CD14-positive monocyte (primary cell): Measurements from ENCODE around the gene RWDD3. TPM values are rescaled to one million over a fixed set of nuclear protein-coding genes. Genes with fewer than 3 reads are reported as not detected.

Source experiments
- DNase-seq, 3 donors: peaks; one replicate each; pipeline ENCODE4 v3.0.0-alpha.2; 2011 to 2022
- H2AFZ ChIP-seq: 2 replicates; pipeline ENCODE4 v1.6.0; 2012; ENCODE audit warnings: mild to moderate bottlenecking, low read depth, low read length, inconsistent platforms; ENCODE audit not compliant: insufficient read depth, poor library complexity, severe bottlenecking
- H3K27ac ChIP-seq, 2 donors: 1 replicate in 1 of 2; 2 replicates in 1 of 2; pipeline ENCODE4 v1.5.1; 2012 to 2013; ENCODE audit warnings: low read length in 2 of 2, control low read depth in 1 of 2, inconsistent platforms in 1 of 2, low read depth in 1 of 2, mild to moderate bottlenecking in 1 of 2
- H3K27me3 ChIP-seq, 2 donors: one replicate each; pipeline versions ENCODE4 v1.6.0 to v1.6.1; 2011 to 2013; ENCODE audit warnings: low read length in 2 of 2; ENCODE audit not compliant: control insufficient read depth in 2 of 2, insufficient read depth in 2 of 2
- H3K36me3 ChIP-seq, 2 donors: replicated peaks in 1 of 2; 1 replicate in 1 of 2; 2 replicates in 1 of 2; pipeline versions ENCODE4 v1.5.1 to v1.6.1; 2012 to 2013; ENCODE audit warnings: low read length in 2 of 2, control low read depth in 1 of 2, inconsistent platforms in 1 of 2, mild to moderate bottlenecking in 1 of 2; ENCODE audit not compliant: insufficient read depth in 2 of 2, control insufficient read depth in 1 of 2
- H3K4me1 ChIP-seq, 2 donors: 1 replicate in 1 of 2; 2 replicates in 1 of 2; pipeline versions ENCODE4 v1.5.1 to v1.6.1; 2012 to 2013; ENCODE audit warnings: low read length in 2 of 2, control low read depth in 1 of 2, inconsistent platforms in 1 of 2, mild to moderate bottlenecking in 1 of 2, moderate library complexity in 1 of 2; ENCODE audit not compliant: insufficient read depth in 2 of 2, control insufficient read depth in 1 of 2
- H3K4me2 ChIP-seq: replicated peaks from 2 replicates; pipeline ENCODE3; 2012; ENCODE audit warnings: low read length, moderate library complexity, mild to moderate bottlenecking; ENCODE audit not compliant: poor library complexity, severe bottlenecking; ENCODE audit errors: extremely low read depth
- H3K4me3 ChIP-seq, 3 experiments: fragments of 200-600 bp in 1 of 3; sonication (generic) in 1 of 3; replicated peaks in 1 of 3; 1 replicate in 2 of 3; 2 replicates in 1 of 3; pipeline ENCODE4 v1.5.1; 2011 to 2013; ENCODE audit warnings: low read length in 3 of 3, mild to moderate bottlenecking in 3 of 3, control low read depth in 2 of 3, low read depth in 2 of 3, inconsistent platforms in 1 of 3, moderate library complexity in 1 of 3
- H3K79me2 ChIP-seq: 2 replicates; pipeline ENCODE4 v1.6.0; 2012; ENCODE audit warnings: mild to moderate bottlenecking, control low read depth, inconsistent platforms, low read length, moderate library complexity; ENCODE audit not compliant: insufficient read depth
- H3K9ac ChIP-seq: 2 replicates; pipeline ENCODE4 v1.6.0; 2017; ENCODE audit warnings: low read length, mild to moderate bottlenecking; ENCODE audit not compliant: insufficient read depth, poor library complexity, severe bottlenecking
- H3K9me3 ChIP-seq, 2 donors: replicated peaks in 1 of 2; 1 replicate in 1 of 2; 2 replicates in 1 of 2; pipeline versions ENCODE4 v1.5.1 to v1.6.1; 2012 to 2013; ENCODE audit warnings: low read length in 2 of 2, control low read depth in 1 of 2; ENCODE audit not compliant: control insufficient read depth in 1 of 2, insufficient read depth in 1 of 2
- H4K20me1 ChIP-seq: 2 replicates; pipeline ENCODE4 v1.6.0; 2012; ENCODE audit warnings: mild to moderate bottlenecking, low read length, control low read depth, moderate library complexity; ENCODE audit not compliant: insufficient read depth
- H3K27ac Mint-ChIP-seq, 7 donors: one replicate each; pipeline ENCODE4 v1.8.0; 2020; ENCODE audit warnings: mild to moderate bottlenecking in 7 of 7, mixed read lengths in 7 of 7, moderate library complexity in 6 of 7, inconsistent platforms in 2 of 7
- H3K27me3 Mint-ChIP-seq, 3 donors: one replicate each; pipeline ENCODE4 v1.8.0; 2021 to 2022; ENCODE audit warnings: low read depth in 3 of 3, mild to moderate bottlenecking in 3 of 3, mixed read lengths in 3 of 3, moderate library complexity in 3 of 3, inconsistent platforms in 1 of 3
- H3K36me3 Mint-ChIP-seq, 2 donors: one replicate each; pipeline ENCODE4 v1.8.0; 2020; ENCODE audit warnings: mixed read lengths in 2 of 2, inconsistent platforms in 1 of 2, mild to moderate bottlenecking in 1 of 2
- H3K4me1 Mint-ChIP-seq: one replicate; pipeline ENCODE4 v1.8.0; 2020; ENCODE audit warnings: mild to moderate bottlenecking, mixed read lengths
- H3K4me3 Mint-ChIP-seq, 2 donors: one replicate each; pipeline ENCODE4 v1.8.0; 2020; ENCODE audit warnings: mild to moderate bottlenecking in 2 of 2, mixed read lengths in 2 of 2, moderate library complexity in 1 of 2
- H3K9me3 Mint-ChIP-seq, 7 donors: one replicate each; pipeline ENCODE4 v1.8.0; 2020 to 2022; ENCODE audit warnings: mixed read lengths in 7 of 7, mild to moderate bottlenecking in 6 of 7, moderate library complexity in 6 of 7, inconsistent platforms in 2 of 7
- WGBS: methylation state at CpG from one replicate; pipeline ENCODE4 v1.1.5; 2013; ENCODE audit warnings: missing lambda C conversion rate; ENCODE audit not compliant: insufficient coverage; 5-methylcytosine and 5-hydroxymethylcytosine counted together
- intact Hi-C, 2 donors: fragments of 100-400 bp; cut with micrococcal nuclease; formaldehyde crosslinking; loops; one replicate each; pipeline versions ENCODE4 v1.15.0 to v1.15.1; 2023
- polyA plus RNA-seq, 3 donors: library from polyadenylated mRNA; depleted of rRNA in 1 of 3; unstranded in 2 of 3; stranded (reverse) in 1 of 3; fragments of 300-500 nt in 2 of 3; fragments of >200 nt in 1 of 3; fragmentation: Illumina TruSeq in 2 of 3; gene quantifications; 1 replicate in 2 of 3; 2 replicates in 1 of 3; pipeline ENCODE4 v1.2.3, GENCODE V29; 2012 to 2021
- TF ChIP-seq, protein P1 (sequence below): fragments of 200-600 bp; IDR thresholded peaks from one replicate; pipeline ENCODE4 v1.8.0; 2022; ENCODE audit warnings: antibody characterized with exemption, mild to moderate bottlenecking

The RWDD3 gene
- polyA plus RNA-seq, 3 donors: 9.2 to 20.1 (median 18.1) TPM

DNA sequence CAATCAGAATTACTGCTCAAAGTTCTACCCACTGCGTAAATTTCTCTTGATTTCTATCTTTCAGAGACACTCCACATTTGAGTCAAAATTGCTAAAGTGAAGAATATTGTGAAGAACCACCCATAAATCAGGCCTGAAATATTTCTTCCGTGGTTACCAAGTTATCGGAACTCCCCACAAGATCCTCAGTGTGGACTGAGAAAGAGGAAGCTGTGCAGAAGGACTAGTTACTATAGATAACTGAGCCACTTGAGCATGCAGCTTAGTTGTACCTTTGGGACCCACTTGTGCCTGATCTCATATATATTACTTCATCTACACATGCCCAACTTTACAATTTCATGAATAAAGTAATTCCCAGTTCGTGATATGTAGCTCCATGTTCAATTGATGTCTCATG lies 18.4 kb downstream of the RWDD3 start:
- Mint-ChIP-seq H3K9me3 (peaks cover 2 to 9% (median 5%) of the 10 kb centered on the region in 7 donors), H3K4me3 (no peak overlapping the region), H3K4me1 (peaks cover 4% of the 10 kb centered on the region), H3K27me3 (peaks cover 2 to 3% (median 2%) of the 10 kb centered on the region in 3 donors), H3K27ac (peak overlapping the region in 1 of 7 donors; percentile 38), H3K36me3 (peaks cover 27 to 34% of the 10 kb centered on the region in 2 donors)
- Histone ChIP-seq H3K4me1 (no peaks in the 10 kb centered on the region), H3K9ac (no peak overlapping the region), H3K36me3 (peaks cover 9 to 23% of the 10 kb centered on the region in 2 donors), H3K4me2 (no peak overlapping the region), H3K79me2 (no peaks in the 10 kb centered on the region), H3K27ac (no peak overlapping the region), H3K27me3 (no peaks in the 10 kb centered on the region), H3K4me3 (no peak overlapping the region), H2AFZ (no peak overlapping the region), H3K9me3 (no peaks in the 10 kb centered on the region), H4K20me1 (no peaks in the 10 kb centered on the region)
- DNase-seq: no peak
- intact Hi-C loops: no loop called here
- WGBS: no CpG with 5 or more reads among the region's 4 CpGs
- TF ChIP-seq, protein P1, sequence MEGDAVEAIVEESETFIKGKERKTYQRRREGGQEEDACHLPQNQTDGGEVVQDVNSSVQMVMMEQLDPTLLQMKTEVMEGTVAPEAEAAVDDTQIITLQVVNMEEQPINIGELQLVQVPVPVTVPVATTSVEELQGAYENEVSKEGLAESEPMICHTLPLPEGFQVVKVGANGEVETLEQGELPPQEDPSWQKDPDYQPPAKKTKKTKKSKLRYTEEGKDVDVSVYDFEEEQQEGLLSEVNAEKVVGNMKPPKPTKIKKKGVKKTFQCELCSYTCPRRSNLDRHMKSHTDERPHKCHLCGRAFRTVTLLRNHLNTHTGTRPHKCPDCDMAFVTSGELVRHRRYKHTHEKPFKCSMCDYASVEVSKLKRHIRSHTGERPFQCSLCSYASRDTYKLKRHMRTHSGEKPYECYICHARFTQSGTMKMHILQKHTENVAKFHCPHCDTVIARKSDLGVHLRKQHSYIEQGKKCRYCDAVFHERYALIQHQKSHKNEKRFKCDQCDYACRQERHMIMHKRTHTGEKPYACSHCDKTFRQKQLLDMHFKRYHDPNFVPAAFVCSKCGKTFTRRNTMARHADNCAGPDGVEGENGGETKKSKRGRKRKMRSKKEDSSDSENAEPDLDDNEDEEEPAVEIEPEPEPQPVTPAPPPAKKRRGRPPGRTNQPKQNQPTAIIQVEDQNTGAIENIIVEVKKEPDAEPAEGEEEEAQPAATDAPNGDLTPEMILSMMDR: no peak

DNA sequence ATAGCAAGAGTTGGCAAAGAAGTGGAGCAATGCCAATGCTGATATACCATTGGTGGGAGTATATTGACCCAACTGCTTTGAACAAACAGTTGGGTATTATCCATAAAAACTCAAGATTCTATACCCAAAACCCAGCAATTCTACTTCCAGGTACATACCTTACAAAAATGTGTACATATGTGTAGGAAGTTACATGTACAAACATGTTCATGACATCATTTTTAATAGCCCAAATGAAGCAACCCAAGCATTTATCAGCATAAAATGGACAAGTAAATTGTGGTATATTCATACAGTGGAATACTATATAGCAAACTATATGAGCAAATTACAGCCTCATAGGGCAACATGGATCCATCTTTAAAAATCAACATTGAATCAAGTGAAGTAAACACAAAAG lies 20.9 kb downstream of the RWDD3 start:
- DNase-seq: no peak
- H3K36me3 ChIP-seq: peaks cover 0 to 5% of the 10 kb centered on the region in 2 donors
- no peak overlapping the region for H3K4me2 ChIP-seq
- H3K4me1 ChIP-seq: no peaks in the 10 kb centered on the region
- no peak overlapping the region for H3K27ac ChIP-seq
- no peaks in the 10 kb centered on the region for H4K20me1 ChIP-seq
- no peaks in the 10 kb centered on the region for H3K79me2 ChIP-seq
- H3K4me3 Mint-ChIP-seq: no peak overlapping the region
- peaks cover 4% of the 10 kb centered on the region for H3K4me1 Mint-ChIP-seq
- TF ChIP-seq, protein P1: no peak
- peaks cover 2 to 9% (median 6%) of the 10 kb centered on the region in 7 donors for H3K9me3 Mint-ChIP-seq
- no peak overlapping the region for H3K4me3 ChIP-seq
- no peaks in the 10 kb centered on the region for H3K27me3 ChIP-seq
- H3K27ac Mint-ChIP-seq: no peak overlapping the region
- intact Hi-C loops: no loop called here
- H3K9ac ChIP-seq: no peak overlapping the region
- no peak overlapping the region for H2AFZ ChIP-seq
- H3K27me3 Mint-ChIP-seq: peaks cover 2 to 3% (median 2%) of the 10 kb centered on the region in 3 donors
- H3K9me3 ChIP-seq: no peaks in the 10 kb centered on the region
- H3K36me3 Mint-ChIP-seq: peaks cover 10 to 14% of the 10 kb centered on the region in 2 donors
